Right ventricle myocardium superior (tissue), 1 donor: Measurements from ENCODE around the gene PTCHD4. TPM values are rescaled to one million over a fixed set of nuclear protein-coding genes. Genes with fewer than 3 reads are reported as not detected.
"Not testable (repeated sequence)": the region's sequence is repeated elsewhere in the genome, so short reads cannot be mapped to it uniquely, and the experiment has no call there.

Source experiments
- ATAC-seq: fragments of 200-7000 bp; cut with Tn5 transposase; one replicate; pipeline ENCODE4 v1.9.1; 2020; ENCODE audit warnings: mild to moderate bottlenecking; ENCODE audit not compliant: poor library complexity
- DNase-seq: peaks from one replicate; pipeline ENCODE4 v3.0.0-alpha.2; 2020
- intact Hi-C: fragments of 100-400 bp; cut with DNase I; formaldehyde crosslinking; loops from one replicate; pipeline ENCODE4 v1.11.2; 2022
- long read RNA-seq: library from polyadenylated mRNA; unstranded; transcript quantifications from one replicate; pipeline ENCODE4 v2.0.0, GENCODE V29; 2021
- total RNA-seq: library from RNA; stranded (reverse); fragmentation: NEBNext Ultra II Directional; extraction: Animal tissue kit (Norgen Biotek cat#: 25700); gene quantifications from one replicate; pipeline ENCODE4 v1.2.1, GENCODE V29; 2021
- donor health status: DM: no; HTN: yes; CAD: no; lungs with severe emphysema.

The PTCHD4 gene
- total RNA-seq = 0.81 TPM
- long read RNA-seq, partial matches to known transcripts = 0 of 1 reads
- long read RNA-seq, other reads (novel, unspliced or antisense) = 1 of 1 reads

- intact Hi-C loops = no loop called here
- DNase-seq = no peak
- no peak for ATAC-seq
Observed at GRCh38 chr6:48111143-48111506, at the start of gene PTCHD4. PTCHD4 (minus strand) TSS chr6:48111197; CDS start chr6:48068957, 42,240 bp downstream.

GRCh38 chr6:48151142-48151541 lies 40.1 kb upstream of the PTCHD4 start:
- ATAC-seq (no peak), DNase-seq (no peak)
- intact Hi-C loops = no loop called here

- DNase-seq (no peak), ATAC-seq (no peak)
- intact Hi-C loops = no loop called here
Observed at GRCh38 chr6:48150701-48151100, 39.7 kb upstream of the PTCHD4 start.

DNA sequence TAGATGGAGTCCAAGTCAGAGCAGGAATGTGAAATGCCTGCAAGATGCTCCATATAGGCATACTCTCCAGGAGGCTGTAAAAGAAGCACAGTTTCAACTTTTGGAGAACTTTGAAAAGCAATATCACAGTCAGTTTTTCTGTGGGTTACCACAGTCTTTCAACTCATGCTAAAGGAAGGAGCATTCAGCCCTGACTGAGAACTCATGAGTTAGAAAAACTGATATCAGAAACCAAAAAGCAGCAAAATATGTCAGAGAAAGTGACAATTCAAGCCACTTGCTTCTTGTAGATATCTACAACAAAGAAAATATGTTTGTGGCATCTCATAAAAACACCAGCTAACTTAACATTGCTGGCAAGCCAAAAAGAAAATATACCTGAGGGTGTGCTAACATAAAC lies 36.1 kb upstream of the PTCHD4 start:
- ATAC-seq = no peak
- DNase-seq = no peak
- intact Hi-C loops = no loop called here

DNA sequence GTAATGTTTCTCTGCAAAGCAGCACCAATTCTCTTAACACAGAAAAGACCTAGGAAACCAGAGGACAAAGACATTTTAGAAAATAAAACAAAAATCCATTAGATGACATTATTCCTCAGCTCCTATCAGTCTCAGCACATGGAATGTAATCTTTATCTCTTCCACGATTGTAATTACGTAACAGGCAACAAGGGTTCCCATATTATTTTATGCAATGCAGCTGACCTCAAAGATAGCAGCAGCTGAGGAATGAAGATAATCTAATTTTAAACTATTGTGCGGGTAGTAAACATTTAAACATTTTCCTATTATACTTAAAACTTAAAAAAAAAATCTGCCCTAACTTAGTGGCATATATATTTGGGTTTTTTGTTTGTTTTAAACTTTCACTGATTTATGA lies 33.0 kb upstream of the PTCHD4 start:
- intact Hi-C loops = no loop called here
- ATAC-seq = no peak
- no peak for DNase-seq

DNA sequence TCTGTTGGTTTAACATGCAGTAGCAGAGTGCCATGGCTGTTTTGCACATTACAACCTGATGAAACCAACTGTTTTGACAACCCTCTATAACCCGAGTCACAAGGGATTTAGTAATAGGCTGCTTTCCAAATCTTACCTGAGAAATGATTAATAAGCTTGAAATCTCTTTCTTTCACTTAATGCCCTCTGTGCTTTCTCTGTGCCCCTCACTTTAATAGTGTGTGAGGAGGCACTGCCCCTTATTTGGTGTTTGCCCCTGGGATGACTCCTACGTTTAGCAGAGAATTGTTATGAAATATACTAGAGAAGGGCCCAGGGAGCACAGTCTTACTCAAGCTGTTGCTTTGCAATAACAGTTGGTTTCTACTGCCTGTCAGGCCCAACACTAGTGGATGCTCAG lies 31.0 kb upstream of the PTCHD4 start:
- intact Hi-C loops = no loop called here
- no peak for ATAC-seq
- DNase-seq = no peak

GRCh38 chr6:48139818-48140614 lies 29.0 kb upstream of the PTCHD4 start:
- ATAC-seq (no peak), DNase-seq (no peak)
- intact Hi-C loops = no loop called here

DNA sequence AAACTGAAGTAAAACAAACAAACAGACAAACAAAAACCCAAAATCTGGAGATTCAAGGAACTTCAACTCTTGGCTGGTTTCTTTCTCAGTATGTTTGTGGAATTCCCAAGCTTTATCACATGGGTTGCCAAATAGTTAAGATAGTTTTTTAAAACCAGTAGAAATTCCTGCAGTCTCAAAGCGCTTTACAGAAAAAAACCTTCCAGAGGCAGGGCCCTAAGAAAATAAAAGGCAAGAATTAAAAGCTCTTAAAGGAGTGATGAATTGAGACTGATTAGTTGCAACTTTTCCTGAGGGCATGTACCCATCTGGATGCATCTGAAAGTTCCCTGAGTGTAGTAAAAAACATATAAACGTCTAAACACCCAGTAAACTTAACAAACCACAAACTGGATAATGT lies 25.9 kb upstream of the PTCHD4 start:
- DNase-seq (no peak), ATAC-seq (no peak)
- intact Hi-C loops = no loop called here

DNA sequence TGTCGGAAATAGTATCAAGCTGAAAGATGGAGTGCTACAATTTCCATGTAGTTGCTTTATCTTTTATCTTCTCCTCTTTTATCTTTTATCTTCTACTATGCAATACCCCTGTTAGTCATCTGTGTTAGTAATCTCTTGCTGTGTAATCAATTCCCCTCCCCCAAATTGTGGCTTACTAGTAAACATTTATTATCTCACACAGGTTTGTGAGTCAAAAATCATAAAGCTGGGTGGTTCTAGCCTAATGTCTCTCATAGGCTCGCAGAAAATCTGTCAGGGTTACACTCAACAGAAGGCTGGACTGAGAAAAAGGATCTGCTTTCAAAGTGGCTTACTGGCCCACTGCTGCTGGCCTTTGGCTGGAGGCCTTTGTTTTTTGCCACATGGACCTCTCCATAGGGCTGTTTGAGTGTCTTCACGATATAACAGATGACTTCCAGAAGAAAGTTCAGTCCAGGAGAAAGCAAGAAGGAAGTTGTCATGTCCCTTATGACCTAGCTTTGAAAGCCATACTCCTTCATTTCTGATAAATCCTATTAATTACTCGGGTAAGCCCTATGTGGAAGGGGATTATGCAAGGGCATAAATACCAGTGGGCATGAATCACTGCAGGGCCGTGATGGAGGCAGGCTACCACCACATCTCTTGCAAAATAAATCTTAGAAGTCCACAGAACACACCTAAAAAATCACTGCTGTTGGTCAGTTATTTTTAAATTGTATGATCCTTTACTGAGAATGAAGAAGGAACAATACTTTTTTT lies 24.5 kb upstream of the PTCHD4 start:
- ATAC-seq (no peak), DNase-seq (no peak)
- intact Hi-C loops = no loop called here

- intact Hi-C loops = no loop called here
- DNase-seq = no peak
- ATAC-seq = no peak
Observed at GRCh38 chr6:48134246-48134645, 23.2 kb upstream of the PTCHD4 start.

DNA sequence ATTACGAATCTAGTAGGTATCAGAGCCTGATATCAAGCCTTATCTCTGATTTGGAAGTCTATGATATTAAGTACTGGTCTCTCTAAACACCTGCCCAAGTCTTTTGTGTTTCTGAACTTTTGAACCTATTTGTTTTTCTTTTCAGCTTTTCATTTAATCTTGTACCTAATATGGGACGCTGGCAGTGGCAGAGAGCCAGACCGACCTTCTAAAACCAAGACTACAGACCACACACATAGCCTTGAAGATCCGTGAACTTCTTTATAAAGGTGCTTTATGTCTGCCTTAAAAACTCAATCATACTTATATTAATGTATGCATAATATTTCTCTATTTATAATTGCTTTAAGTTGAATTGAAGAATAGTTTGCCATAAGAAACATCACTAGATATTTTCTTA lies 12.6 kb upstream of the PTCHD4 start:
- intact Hi-C loops = no loop called here
- no peak for DNase-seq
- ATAC-seq = no peak

DNA sequence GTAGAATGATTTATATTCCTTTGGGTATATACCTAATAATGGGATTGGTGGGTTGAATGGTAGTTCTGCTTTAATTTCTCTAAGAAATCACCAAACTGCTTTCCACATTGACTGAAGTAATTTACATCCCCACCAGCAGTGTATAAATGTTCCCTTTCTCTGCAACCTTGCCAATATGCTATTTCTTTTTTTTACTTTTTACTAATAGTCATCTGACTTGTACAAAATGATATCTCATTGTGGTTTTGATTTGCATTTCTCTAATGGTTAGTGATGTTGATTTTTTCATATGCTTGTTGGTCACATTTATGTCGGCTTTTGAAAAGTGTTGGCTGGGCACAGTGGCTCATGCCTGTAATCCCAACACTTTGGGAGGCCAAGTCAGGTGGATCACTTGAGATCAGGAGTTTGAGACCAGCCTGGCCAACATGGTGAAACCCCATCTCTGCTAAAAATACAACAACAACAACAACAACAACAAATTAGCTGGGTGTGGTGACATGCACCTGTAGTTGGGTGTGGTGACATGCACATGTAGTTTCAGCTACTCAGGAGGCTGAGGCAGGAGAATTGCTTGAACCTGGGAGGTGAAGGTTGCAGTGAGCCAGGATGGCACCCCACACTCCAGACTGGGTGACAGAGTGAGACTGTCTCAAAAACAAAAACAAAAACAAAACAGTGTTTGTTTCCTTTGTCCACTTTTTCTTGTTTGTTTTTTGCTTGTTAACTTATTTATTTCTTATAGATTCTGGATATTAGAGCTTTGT lies 11.2 kb upstream of the PTCHD4 start:
- ATAC-seq, DNase-seq, intact Hi-C loops: not testable (repeated sequence)

- ATAC-seq (no peak), DNase-seq (no peak)
- intact Hi-C loops = no loop called here
Observed at GRCh38 chr6:48116699-48117645, 6.0 kb upstream of the PTCHD4 start.

DNA sequence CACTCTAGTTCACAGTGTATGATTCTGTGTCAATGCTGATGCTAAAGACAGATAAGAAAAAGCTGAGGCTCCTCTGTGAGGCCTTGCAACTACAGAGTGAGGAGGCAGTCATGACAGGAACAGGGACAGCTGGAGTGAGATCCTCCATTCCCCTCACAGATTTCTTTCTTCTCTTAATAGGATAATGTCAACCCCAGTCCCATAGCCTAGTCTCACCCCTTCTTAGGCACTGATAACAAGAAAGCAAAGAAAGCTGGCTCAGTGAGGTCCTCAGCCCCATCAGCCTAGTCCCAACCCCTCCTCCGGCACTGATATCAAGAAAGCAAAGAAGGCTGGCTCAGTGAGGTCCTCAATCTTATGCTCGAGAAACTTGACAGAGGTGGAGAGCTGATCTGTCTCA lies 2.1 kb upstream of the PTCHD4 start:
- intact Hi-C loops = no loop called here
- DNase-seq (no peak), ATAC-seq (no peak)

DNA sequence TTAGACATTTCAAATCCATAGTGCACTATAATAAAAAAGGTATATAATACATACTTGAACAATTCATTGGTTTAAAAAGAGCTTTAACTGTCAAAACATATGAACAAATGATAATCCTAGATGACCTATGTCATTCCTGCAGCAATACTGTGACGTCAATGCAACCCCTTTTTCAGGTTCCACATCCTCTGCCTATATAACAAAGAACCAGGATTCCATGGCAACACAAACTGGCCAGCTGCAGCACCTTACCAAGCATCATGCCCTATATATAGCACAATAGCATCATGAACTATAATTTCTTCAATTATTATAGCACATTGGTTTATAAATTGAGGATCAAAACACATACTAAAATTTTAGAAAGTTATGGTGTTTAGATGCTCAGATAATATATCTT lies 578 bp upstream of the PTCHD4 start:
- intact Hi-C loops = no loop called here
- DNase-seq (no peak), ATAC-seq (no peak)

DNA sequence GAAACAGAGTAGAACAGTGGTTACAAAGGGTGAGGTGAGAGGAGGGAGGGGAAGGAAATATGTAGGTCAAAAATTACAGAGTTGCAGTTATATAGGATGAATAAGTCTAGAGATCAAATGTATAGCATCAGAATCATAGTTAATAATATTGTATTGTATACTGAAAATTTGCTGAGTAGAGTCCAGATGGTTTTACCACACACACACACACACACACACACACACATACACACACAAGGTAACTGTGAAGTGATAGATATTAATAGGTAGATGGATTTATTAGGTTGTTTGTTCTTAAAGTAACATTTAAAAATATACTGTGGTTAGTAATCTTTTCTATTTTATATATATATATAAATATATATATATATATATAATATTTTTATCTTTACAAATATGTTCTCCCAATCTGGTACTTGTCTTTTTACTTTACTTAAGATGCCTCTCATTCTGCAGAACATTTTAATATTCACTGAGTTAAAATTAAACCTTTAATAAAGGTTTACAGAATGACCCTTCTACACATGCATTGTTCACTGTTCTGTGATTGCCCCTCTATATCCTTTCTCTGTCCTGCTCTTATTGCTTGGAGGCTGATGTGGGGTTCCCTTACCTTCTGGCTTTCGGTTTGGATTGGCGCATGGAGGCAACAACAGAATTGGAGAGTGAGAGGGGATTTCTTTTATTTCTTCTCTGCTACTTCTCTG lies 408 bp downstream of the PTCHD4 start:
- no peak for DNase-seq
- intact Hi-C loops = no loop called here
- ATAC-seq = no peak

DNA sequence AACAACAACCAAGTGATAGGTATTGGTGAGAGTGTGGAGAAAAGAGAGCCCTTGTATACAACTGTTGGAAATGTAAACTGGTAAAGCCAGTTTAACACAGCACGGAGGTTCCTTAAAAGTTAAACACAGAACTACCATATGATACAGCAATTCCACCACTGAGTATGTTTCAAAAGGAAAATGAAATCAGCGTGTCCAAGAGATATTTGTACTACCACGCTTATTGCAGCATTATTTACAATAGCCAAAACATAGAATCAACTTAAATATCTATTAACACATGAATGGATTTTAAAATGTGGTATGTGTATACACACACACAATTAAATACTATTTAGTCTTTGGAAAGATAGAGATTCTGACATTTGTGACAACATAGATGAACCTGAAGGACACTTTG lies 1.1 kb downstream of the PTCHD4 start:
- intact Hi-C loops = no loop called here
- DNase-seq (no peak), ATAC-seq (no peak)
